Stimulated activated CD4-positive, alpha-beta T cell treated with anti-CD3 and anti-CD28 coated beads, Interleukin-15, amount 100 ng/mL, for 48 hours (primary cell): ENCODE data around the gene FAF2.
"Not testable (repeated sequence)": the region's sequence is repeated elsewhere in the genome, so short reads cannot be mapped to it uniquely, and the experiment has no call there.

ENCODE experiments used
- DNase-seq, 2 donors: peaks; one replicate each; pipeline ENCODE4 v3.0.0-alpha.2; 2020; ENCODE audit warnings: low read depth in 2 of 2

The FAF2 gene

GRCh38 chr5:176416965-176417364, 31.2 kb upstream of the FAF2 start:
- DNase-seq = no peak

GRCh38 chr5:176418251-176418650, 29.9 kb upstream of the FAF2 start:
- DNase-seq = no peak

GRCh38 chr5:176420086-176420485, 28.1 kb upstream of the FAF2 start:
- DNase-seq = no peak

- no peak for DNase-seq
These were observed 27.1 kb upstream of the FAF2 start for GRCh38 chr5:176420972-176421544.

DNA sequence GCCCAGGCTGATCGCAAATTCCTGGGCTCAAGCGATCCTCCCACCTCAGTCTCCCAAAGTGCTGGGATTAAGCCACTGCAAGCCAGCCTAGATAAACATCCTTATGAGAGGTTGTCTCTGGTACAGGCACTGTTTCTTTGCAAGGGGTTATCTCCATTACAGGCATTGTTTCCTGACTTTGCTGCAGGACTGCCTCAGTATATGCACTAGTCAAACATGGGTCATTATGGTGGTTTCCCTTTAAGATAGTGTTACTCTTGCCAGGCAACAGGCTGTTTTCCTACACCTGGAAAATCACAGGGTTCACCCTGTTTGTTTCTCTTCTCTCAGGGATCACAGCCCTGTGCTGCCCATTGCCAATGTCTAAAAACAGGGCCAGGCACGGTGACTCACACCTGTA, 24.0 kb upstream of the FAF2 start:
- DNase-seq = no peak

GRCh38 chr5:176425138-176425537, 23.0 kb upstream of the FAF2 start:
- DNase-seq = no peak

GRCh38 chr5:176425791-176426190, 22.4 kb upstream of the FAF2 start:
- no peak for DNase-seq

DNA sequence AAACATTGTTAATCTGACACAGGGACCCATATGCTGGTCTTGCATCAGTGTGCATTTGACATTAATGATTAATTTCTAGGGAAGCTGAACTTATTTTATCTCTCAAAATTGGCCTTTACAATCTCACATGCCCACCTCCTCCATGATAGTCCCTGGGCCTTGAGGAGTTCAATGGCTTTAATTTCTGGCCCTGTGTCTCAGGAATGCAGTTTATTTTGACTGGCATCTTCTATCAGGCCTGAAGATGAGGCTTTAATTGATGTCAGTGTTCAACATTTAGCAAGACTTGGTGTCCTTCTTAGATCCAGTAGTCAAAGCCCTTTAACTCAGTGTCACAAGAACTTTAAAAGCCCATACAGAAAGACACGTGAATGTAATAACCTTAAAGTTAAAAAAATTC, 21.3 kb upstream of the FAF2 start:
- DNase-seq = no peak

DNA sequence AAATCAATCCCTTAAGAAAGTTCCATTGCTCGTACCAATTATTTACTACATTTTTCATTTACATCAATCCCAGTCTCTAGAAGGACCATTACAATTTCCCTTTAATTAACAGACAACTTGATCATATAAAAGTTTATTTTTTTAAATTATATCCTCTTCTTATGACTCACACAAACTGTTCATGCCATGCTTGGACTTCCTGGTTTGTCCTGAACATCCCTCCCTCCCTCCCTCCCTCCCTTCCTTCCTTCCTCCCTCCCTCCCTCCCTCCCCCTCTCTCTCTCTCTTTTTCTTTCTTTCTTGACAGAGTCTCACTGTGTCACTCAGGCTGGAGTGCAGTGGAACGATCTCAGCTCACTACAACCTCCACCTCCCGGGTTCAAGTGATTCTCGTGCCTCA, 20.2 kb upstream of the FAF2 start:
- no peak for DNase-seq

- no peak for DNase-seq
These were observed 18.2 kb upstream of the FAF2 start for GRCh38 chr5:176429972-176430371.

- DNase-seq = no peak
These were observed 15.5 kb upstream of the FAF2 start for GRCh38 chr5:176432707-176433106.

DNA sequence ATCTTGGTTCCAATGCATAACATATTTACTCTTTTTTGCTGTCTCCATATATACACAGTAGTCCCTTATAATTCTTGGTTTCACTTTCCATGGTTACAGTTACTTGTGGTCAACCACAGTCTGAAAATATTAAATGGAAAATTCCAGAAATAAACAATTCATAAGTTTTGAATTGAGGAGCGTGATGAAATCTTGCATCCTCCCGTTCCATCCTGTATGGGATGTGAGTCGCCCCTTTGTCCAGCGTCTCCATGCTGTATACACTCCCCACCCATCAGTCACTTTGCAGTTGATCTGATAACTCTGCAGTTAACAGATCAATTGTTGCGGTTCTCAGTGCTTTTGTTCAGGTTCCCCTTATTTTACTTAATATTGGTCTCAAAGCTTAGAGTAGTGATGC, 11.5 kb upstream of the FAF2 start:
- no peak for DNase-seq

- no peak for DNase-seq
These were observed 9.0 kb upstream of the FAF2 start for GRCh38 chr5:176438959-176439757.

GRCh38 chr5:176440927-176441706, 7.1 kb upstream of the FAF2 start:
- DNase-seq = no peak

- no peak for DNase-seq
These were observed 6.3 kb upstream of the FAF2 start for GRCh38 chr5:176441921-176442323.

- not testable (repeated sequence) for DNase-seq
These were observed 5.3 kb upstream of the FAF2 start for GRCh38 chr5:176442911-176443310.

DNA sequence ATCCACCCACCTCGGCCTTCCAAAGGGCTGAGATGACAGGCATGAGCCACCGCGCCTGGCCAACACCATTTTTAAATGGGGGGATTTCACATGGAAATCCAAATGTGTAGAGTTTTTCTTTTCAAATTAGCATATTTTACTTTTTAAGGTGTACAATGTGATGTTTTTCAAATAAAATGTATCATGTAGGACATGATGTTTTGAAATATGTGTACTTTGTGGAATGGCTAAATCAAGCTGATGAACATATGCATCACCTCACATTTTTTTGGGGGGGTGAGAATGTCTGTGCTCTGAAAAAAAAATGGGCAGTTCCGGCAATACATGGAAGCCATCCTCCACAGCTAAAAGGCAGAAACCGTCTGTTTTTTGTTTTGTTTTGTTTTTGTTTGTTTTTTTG, 3.4 kb upstream of the FAF2 start:
- DNase-seq = no peak

GRCh38 chr5:176446028-176446665, 2.0 kb upstream of the FAF2 start:
- DNase-seq = no peak

DNA sequence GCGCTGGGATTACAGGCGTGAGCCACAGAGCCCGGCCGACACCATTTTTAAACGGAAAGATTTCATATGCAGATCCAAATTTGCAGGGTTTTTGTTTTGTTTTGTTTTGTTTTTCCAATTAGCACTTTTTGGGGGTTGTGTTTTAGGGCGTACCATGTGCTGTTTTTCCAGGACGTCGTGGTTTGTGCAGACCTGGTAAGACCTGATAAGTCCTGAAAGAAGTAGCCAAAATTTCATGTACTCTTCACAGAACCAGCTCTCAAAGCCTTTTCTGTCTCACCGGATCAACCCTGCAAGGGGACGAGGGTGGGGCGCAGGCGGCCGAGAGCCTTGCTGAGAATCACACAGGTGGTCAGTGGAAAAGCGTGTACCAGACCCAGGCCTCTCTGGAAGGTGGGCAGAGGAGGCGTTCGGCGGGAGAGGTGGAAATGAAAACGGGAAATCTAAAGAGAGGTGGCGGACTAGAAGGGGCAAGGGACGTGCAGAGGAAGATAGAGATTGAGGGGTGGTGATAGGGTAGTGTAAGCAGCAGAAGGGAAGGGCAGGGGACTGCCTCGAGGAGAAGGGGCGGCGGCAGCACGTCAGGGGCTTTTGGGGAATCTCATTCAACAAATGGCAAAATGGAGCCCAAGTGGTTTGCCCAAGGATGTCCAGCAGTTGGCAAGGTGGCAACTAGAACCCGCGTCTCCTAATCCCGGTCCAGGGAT, 1.1 kb upstream of the FAF2 start:
- no peak for DNase-seq

- no peak for DNase-seq
These were observed 601 bp upstream of the FAF2 start for GRCh38 chr5:176447591-176447977.

DNA sequence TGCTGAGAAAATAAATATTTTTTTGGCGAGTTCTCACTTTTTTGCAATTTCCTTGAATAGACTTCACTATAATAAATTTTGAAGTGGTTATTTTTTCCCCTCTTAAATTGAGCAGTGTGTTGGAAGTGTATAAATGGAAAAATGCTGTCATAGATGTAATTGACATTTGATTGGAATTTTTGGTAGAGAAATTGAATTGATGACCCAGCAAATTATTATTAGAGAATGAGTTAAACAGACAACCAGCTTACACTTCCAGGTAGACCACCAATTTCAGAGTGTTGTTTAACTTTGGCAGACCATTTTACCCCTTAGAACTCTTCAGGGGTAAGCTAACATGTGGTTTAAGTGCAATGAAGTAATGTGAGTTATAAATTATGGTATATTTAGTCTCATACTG, 1.9 kb downstream of the FAF2 start:
- no peak for DNase-seq
